ENCODE data around the gene HK1.

Gene HK1

GRCh38 chr10:69344591-69345252 is 66.4 kb downstream of the HK1 start:
- no peak for TF ChIP-seq CTCF (conservative IDR thresholded peaks at IDR 0.05; ENCODE audit: control insufficient read depth, insufficient read depth, low read depth, low read length)
- H3K4me3 ChIP-seq (ENCODE audit: control insufficient read depth, low read depth, low read length): no peak overlapping the region
- no peak for DNase-seq (ENCODE audit: low read depth)

- no peak for TF ChIP-seq CTCF (conservative IDR thresholded peaks at IDR 0.05; ENCODE audit: control insufficient read depth, insufficient read depth, low read depth, low read length)
- H3K4me3 ChIP-seq (ENCODE audit: control insufficient read depth, low read depth, low read length): no peak overlapping the region
- DNase-seq (ENCODE audit: low read depth): no peak
These were observed 67.1 kb downstream of the HK1 start for GRCh38 chr10:69345402-69345801.

- no peak for TF ChIP-seq CTCF (conservative IDR thresholded peaks at IDR 0.05; ENCODE audit: control insufficient read depth, insufficient read depth, low read depth, low read length)
- peak; percentile 30 for DNase-seq (ENCODE audit: low read depth)
- H3K4me3 ChIP-seq (ENCODE audit: control insufficient read depth, low read depth, low read length): no peak overlapping the region
These were observed 67.7 kb downstream of the HK1 start for GRCh38 chr10:69345890-69346474.

- peak; percentile 51 for DNase-seq (ENCODE audit: low read depth)
- H3K4me3 ChIP-seq (ENCODE audit: control insufficient read depth, low read depth, low read length): no peak overlapping the region
- no peak for TF ChIP-seq CTCF (conservative IDR thresholded peaks at IDR 0.05; ENCODE audit: control insufficient read depth, insufficient read depth, low read depth, low read length)
These were observed 68.5 kb downstream of the HK1 start for GRCh38 chr10:69346776-69347175.

GRCh38 chr10:69348816-69349541 is 70.7 kb downstream of the HK1 start:
- no peak overlapping the region for H3K4me3 ChIP-seq (ENCODE audit: control insufficient read depth, low read depth, low read length)
- DNase-seq (ENCODE audit: low read depth): peak; percentile 98
- TF ChIP-seq CTCF (conservative IDR thresholded peaks at IDR 0.05; ENCODE audit: control insufficient read depth, insufficient read depth, low read depth, low read length): no peak

- H3K4me3 ChIP-seq (ENCODE audit: control insufficient read depth, low read depth, low read length): no peak overlapping the region
- TF ChIP-seq CTCF (conservative IDR thresholded peaks at IDR 0.05; ENCODE audit: control insufficient read depth, insufficient read depth, low read depth, low read length): no peak
- DNase-seq (ENCODE audit: low read depth): no peak
These were observed 71.2 kb downstream of the HK1 start for GRCh38 chr10:69349542-69349888.
